Esophagus muscularis mucosa (tissue), 4 donors: Measurements from ENCODE around the gene PDE4D. TPM values are rescaled to one million over a fixed set of nuclear protein-coding genes. Genes with fewer than 3 reads are reported as not detected.
A peak's percentile ranks its signal among the peaks of the same experiment; 100 is the strongest.

Experiments
- DNase-seq: peaks from one replicate; pipeline ENCODE4 v3.0.0-alpha.2; 2017; ENCODE audit errors: extremely low spot score
- H3K27ac ChIP-seq, 4 donors: fragments of 200-600 bp; sonication (generic); replicated peaks in 1 of 4; 1 replicate in 3 of 4; 2 replicates in 1 of 4; pipeline ENCODE4 v1.5.1; 2016 to 2019; ENCODE audit warnings: mild to moderate bottlenecking in 1 of 4
- H3K27me3 ChIP-seq, 4 donors: fragments of 200-600 bp; sonication (generic); one replicate each; pipeline versions ENCODE4 v1.5.1 to v1.6.0; 2016 to 2019
- H3K36me3 ChIP-seq, 4 donors: fragments of 200-600 bp; sonication (generic); one replicate each; pipeline ENCODE4 v1.5.1; 2016 to 2019
- H3K4me1 ChIP-seq, 4 donors: fragments of 200-600 bp; sonication (generic); one replicate each; pipeline ENCODE4 v1.5.1; 2016 to 2019
- H3K4me3 ChIP-seq, 4 donors: fragments of 200-600 bp; sonication (generic); 1 replicate in 2 of 4; 2 replicates in 2 of 4; pipeline ENCODE4 v1.5.1; 2016 to 2019; ENCODE audit warnings: mild to moderate bottlenecking in 4 of 4, moderate library complexity in 1 of 4
- H3K9me3 ChIP-seq, 4 donors: fragments of 200-600 bp; sonication (generic); 1 replicate in 3 of 4; 2 replicates in 1 of 4; pipeline ENCODE4 v1.5.1; 2016 to 2019
- EP300 ChIP-seq: sonication (generic); formaldehyde crosslinking; IDR thresholded peaks from one replicate; pipeline ENCODE4 v1.6.1; 2017; ENCODE audit warnings: antibody characterized with exemption
- POLR2A ChIP-seq: fragments of 450-650 bp; IDR thresholded peaks from one replicate; pipeline ENCODE4 v1.6.1; 2017; ENCODE audit warnings: antibody characterized with exemption, moderate library complexity, mild to moderate bottlenecking, low read depth
- POLR2AphosphoS5 ChIP-seq, 2 donors: sonication (generic); formaldehyde crosslinking; IDR thresholded peaks; one replicate each; pipeline ENCODE4 v1.6.1; 2017; ENCODE audit warnings: antibody characterized with exemption in 2 of 2
- WGBS: methylation state at CpG from one replicate; pipeline ENCODE4 v1.1.5; 2018; 5-methylcytosine and 5-hydroxymethylcytosine counted together
- intact Hi-C: fragments of 100-400 bp; cut with DNase I; formaldehyde crosslinking; loops from one replicate; pipeline ENCODE4 v1.15.1; 2023
- total RNA-seq, 4 donors: library from RNA; depleted of rRNA; stranded (reverse); fragments of >200 nt; gene quantifications; one replicate each; pipeline versions ENCODE4 v1.1.0 to v1.2.1, GENCODE V29; 2016
- TF ChIP-seq, protein P1 (sequence below), 3 experiments: fragments of 200-600 bp in 2 of 3; fragments of 450-650 bp in 1 of 3; sonication (generic) in 2 of 3; IDR thresholded peaks; one replicate each; pipeline ENCODE4 v1.5.1; 2017 to 2019; ENCODE audit warnings: antibody characterized with exemption in 3 of 3, mild to moderate bottlenecking in 2 of 3, moderate library complexity in 1 of 3

The PDE4D gene
- total RNA-seq, 4 donors from 2014 or later = 39.2 to 87.0 (median 50.2) TPM

DNA sequence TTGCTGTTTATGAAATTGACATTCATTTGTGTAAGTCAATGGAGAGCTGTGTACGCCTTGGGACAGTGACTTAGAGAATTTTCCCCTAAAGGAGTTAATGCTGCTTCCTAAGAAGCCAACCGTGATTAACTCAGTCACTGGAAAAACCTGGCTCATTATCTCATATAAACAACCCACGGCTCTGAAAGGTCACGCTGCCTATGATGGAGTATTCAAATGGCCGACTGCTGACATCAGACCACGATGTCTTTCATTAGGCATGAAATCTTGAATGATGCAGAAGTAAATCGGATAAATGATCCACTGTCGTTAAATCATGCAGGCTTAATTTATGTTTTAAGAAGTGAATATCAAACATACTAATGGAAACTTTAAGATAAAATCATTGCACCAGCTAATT, 706.9 kb downstream of the PDE4D start:
- Histone ChIP-seq H3K27ac (peak overlapping the region in 2 of 4 donors; percentile 11 to 65), H3K27me3 (no peaks in the 10 kb centered on the region), H3K4me3 (no peak overlapping the region), H3K36me3 (no peaks in the 10 kb centered on the region), H3K9me3 (no peaks in the 10 kb centered on the region), H3K4me1 (peaks cover 12 to 43% (median 34%) of the 10 kb centered on the region in 4 donors)
- 32% methylated on average over 8 of the region's 8 CpGs for WGBS
- TF ChIP-seq POLR2AphosphoS5 (IDR thresholded peaks at IDR 0.05) (no peak), EP300 (no peak), POLR2A (no peak)
- TF ChIP-seq, protein P1, sequence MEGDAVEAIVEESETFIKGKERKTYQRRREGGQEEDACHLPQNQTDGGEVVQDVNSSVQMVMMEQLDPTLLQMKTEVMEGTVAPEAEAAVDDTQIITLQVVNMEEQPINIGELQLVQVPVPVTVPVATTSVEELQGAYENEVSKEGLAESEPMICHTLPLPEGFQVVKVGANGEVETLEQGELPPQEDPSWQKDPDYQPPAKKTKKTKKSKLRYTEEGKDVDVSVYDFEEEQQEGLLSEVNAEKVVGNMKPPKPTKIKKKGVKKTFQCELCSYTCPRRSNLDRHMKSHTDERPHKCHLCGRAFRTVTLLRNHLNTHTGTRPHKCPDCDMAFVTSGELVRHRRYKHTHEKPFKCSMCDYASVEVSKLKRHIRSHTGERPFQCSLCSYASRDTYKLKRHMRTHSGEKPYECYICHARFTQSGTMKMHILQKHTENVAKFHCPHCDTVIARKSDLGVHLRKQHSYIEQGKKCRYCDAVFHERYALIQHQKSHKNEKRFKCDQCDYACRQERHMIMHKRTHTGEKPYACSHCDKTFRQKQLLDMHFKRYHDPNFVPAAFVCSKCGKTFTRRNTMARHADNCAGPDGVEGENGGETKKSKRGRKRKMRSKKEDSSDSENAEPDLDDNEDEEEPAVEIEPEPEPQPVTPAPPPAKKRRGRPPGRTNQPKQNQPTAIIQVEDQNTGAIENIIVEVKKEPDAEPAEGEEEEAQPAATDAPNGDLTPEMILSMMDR (IDR thresholded peaks at IDR 0.05) = no peak
- intact Hi-C loops = loop anchor here (10.0 kb wide), 1 partner anchor 488 kb away; no protein-coding TSS in a partner anchor
- no peak for DNase-seq

DNA sequence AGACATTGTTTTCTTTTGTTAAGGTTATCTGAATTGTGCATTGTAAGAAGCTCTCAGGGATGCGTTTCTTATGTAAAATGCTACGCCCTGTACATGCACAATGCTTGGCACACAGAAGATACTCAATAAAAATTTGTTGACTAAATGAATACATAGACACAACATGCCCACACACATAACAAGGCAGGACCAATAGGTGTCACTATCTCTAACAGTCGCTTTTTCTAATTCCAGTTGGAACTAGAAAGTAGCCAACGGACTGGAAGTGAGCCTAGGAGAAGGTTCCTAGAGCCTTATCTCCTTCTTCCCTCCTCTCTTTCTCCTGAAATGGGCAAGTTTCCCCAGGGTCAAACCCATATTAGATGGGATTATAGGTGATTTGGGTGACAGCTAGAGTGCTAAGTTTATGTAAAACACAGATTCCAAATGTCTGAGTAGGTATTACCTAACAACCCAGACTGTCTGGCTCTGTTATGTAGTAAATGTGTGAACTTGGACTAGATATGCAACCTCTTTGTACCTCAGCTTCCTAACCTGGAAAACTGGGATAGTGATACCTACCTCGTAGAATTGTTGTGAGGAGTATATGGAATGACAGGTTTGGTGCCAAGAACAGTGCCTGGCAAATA, 707.7 kb downstream of the PDE4D start:
- Histone ChIP-seq H3K27me3 (no peaks in the 10 kb centered on the region), H3K4me1 (peaks cover 12 to 43% (median 34%) of the 10 kb centered on the region in 4 donors), H3K27ac (peak overlapping the region in 2 of 4 donors; percentile 11 to 65), H3K36me3 (no peaks in the 10 kb centered on the region), H3K4me3 (no peak overlapping the region), H3K9me3 (no peaks in the 10 kb centered on the region)
- 82% methylated on average over 5 of the region's 5 CpGs for WGBS
- intact Hi-C loops = loop anchor here (10.0 kb wide), 1 partner anchor 489 kb away; no protein-coding TSS in a partner anchor
- no peak for DNase-seq
- TF ChIP-seq EP300 (no peak), POLR2AphosphoS5 (IDR thresholded peaks at IDR 0.05) (no peak)
- TF ChIP-seq, protein P1 (IDR thresholded peaks at IDR 0.05) = no peak

DNA sequence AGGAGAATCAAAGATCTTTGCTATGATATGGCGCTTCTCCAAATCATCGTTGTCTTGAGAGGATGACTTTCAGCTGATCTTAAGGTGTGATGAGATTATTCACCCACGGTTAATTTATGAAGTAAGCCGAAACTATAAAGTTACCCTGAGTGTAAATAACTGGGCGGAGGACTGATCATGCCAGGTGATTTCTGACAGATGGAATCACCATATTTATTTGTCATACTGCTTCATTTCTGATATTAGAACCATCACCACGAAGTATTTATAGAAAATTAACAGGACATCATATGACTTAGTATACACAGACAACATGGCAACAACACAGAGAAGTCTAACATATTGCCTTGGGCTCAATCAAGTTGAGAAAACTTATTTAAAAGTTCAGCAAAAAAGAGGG, 708.8 kb downstream of the PDE4D start:
- no peak overlapping the region for H3K4me3 ChIP-seq
- no peaks in the 10 kb centered on the region for H3K27me3 ChIP-seq
- intact Hi-C loops = loop anchor here (10.0 kb wide), 1 partner anchor 490 kb away; no protein-coding TSS in a partner anchor
- peaks cover 12 to 35% (median 31%) of the 10 kb centered on the region in 4 donors for H3K4me1 ChIP-seq
- no peak overlapping the region for H3K27ac ChIP-seq
- no peak for DNase-seq
- TF ChIP-seq POLR2AphosphoS5 (IDR thresholded peaks at IDR 0.05) (no peak), EP300 (no peak), POLR2A (no peak)
- TF ChIP-seq, protein P1 (IDR thresholded peaks at IDR 0.05) = no peak
- H3K9me3 ChIP-seq = no peaks in the 10 kb centered on the region
- H3K36me3 ChIP-seq = no peaks in the 10 kb centered on the region
- WGBS = 92% methylated on average over 6 of the region's 6 CpGs

DNA sequence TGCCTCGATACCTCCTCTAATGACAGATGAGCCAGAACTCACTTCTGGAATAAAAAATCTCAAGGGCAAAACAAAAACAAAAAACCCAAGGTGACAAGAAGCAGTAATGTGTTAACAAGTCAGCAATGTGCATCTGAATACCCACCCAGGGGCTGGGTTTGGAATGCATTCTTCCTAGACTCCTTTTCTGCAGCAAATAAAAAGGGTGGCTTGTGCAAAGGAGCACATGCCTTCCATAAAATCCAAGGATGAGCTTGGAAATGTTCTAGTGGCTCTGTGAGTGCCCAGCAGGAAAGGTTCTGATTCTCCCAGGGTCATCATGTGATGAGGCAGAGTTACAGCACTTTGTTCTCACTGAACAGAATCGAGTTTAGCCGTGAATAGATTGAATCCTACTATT, 710.8 kb downstream of the PDE4D start:
- Histone ChIP-seq H3K27ac (no peak overlapping the region), H3K27me3 (no peaks in the 10 kb centered on the region), H3K36me3 (peaks cover 0 to 7% (median 0%) of the 10 kb centered on the region in 4 donors), H3K4me3 (no peak overlapping the region), H3K9me3 (no peaks in the 10 kb centered on the region), H3K4me1 (peaks cover 5 to 18% (median 15%) of the 10 kb centered on the region in 4 donors)
- TF ChIP-seq, protein P1 (IDR thresholded peaks at IDR 0.05) = no peak
- no peak for TF ChIP-seq POLR2A
- TF ChIP-seq EP300 = no peak
- TF ChIP-seq POLR2AphosphoS5 (IDR thresholded peaks at IDR 0.05) = no peak
- no peak for DNase-seq
- intact Hi-C loops = loop anchor here (10.0 kb wide), 1 partner anchor 492 kb away; no protein-coding TSS in a partner anchor
- 93% methylated on average over 3 of the region's 3 CpGs for WGBS
